Vagina (tissue), 2 donors: Measurements from ENCODE around the gene AKR1B1. TPM values are rescaled to one million over a fixed set of nuclear protein-coding genes. Genes with fewer than 3 reads are reported as not detected.

Source experiments
- DNase-seq, 2 donors: peaks; one replicate each; pipeline ENCODE4 v3.0.0-alpha.2; 2017; ENCODE audit errors: extremely low spot score in 2 of 2
- H3K27ac ChIP-seq: fragments of 200-600 bp; sonication (generic); one replicate; pipeline ENCODE4 v1.5.1; 2019
- H3K27me3 ChIP-seq: fragments of 200-600 bp; sonication (generic); one replicate; pipeline ENCODE4 v1.5.1; 2019
- H3K36me3 ChIP-seq, 2 donors: fragments of 200-600 bp; sonication (generic); one replicate each; pipeline ENCODE4 v1.5.1; 2017 to 2019
- H3K4me1 ChIP-seq: fragments of 200-600 bp; sonication (generic); one replicate; pipeline ENCODE4 v1.5.1; 2019
- H3K4me3 ChIP-seq, 2 donors: fragments of 200-600 bp; sonication (generic); 1 replicate in 1 of 2; 2 replicates in 1 of 2; pipeline ENCODE4 v1.5.1; 2016 to 2019
- H3K9me3 ChIP-seq: fragments of 200-600 bp; sonication (generic); one replicate; pipeline ENCODE4 v1.5.1; 2019
- CTCF ChIP-seq, 3 experiments: fragments of 450-650 bp in 2 of 3; fragments of 200-600 bp in 1 of 3; sonication (generic) in 1 of 3; IDR thresholded peaks; one replicate each; pipeline ENCODE4 v1.5.1; 2017 to 2019; ENCODE audit warnings: antibody characterized with exemption in 3 of 3, mild to moderate bottlenecking in 2 of 3, moderate library complexity in 2 of 3
- POLR2A ChIP-seq, 2 donors: fragments of 450-650 bp; IDR thresholded peaks; one replicate each; pipeline ENCODE4 v1.6.1; 2017; ENCODE audit warnings: antibody characterized with exemption in 2 of 2, mild to moderate bottlenecking in 2 of 2, moderate library complexity in 2 of 2
- POLR2AphosphoS5 ChIP-seq, 2 donors: sonication (generic); formaldehyde crosslinking; IDR thresholded peaks; one replicate each; pipeline ENCODE4 v1.9.0; 2017; ENCODE audit warnings: antibody characterized with exemption in 2 of 2, mild to moderate bottlenecking in 2 of 2, low read depth in 1 of 2; ENCODE audit not compliant: insufficient read depth in 1 of 2
- intact Hi-C: fragments of 100-400 bp; cut with DNase I; formaldehyde crosslinking; loops from one replicate; pipeline ENCODE4 v1.15.1; 2023
- total RNA-seq: library from RNA; depleted of rRNA; stranded (reverse); fragments of >200 nt; gene quantifications from one replicate; pipeline ENCODE4 v1.2.3, GENCODE V29; 2016

AKR1B1 gene
- total RNA-seq, 1 donor from 2014 or later: 79.1 TPM

- no peak overlapping the region for H3K27ac ChIP-seq
- no peaks in the 10 kb centered on the region for H3K9me3 ChIP-seq
- H3K4me3 ChIP-seq: no peak overlapping the region
- no peak for TF ChIP-seq POLR2A (IDR thresholded peaks at IDR 0.05)
- TF ChIP-seq CTCF (IDR thresholded peaks at IDR 0.05): no peak
- no peak for TF ChIP-seq POLR2AphosphoS5 (IDR thresholded peaks at IDR 0.05; ENCODE audit: insufficient read depth in 1 of 2, low read depth in 1 of 2)
- intact Hi-C loops: no loop called here
- no peaks in the 10 kb centered on the region for H3K4me1 ChIP-seq
- DNase-seq: no peak
- H3K27me3 ChIP-seq: no peaks in the 10 kb centered on the region
- no peaks in the 10 kb centered on the region for H3K36me3 ChIP-seq
Measured at GRCh38 chr7:134415700-134416099, 43.2 kb downstream of the AKR1B1 start.

- no peaks in the 10 kb centered on the region for H3K4me1 ChIP-seq
- TF ChIP-seq POLR2AphosphoS5 (IDR thresholded peaks at IDR 0.05; ENCODE audit: insufficient read depth in 1 of 2, low read depth in 1 of 2) (no peak), CTCF (IDR thresholded peaks at IDR 0.05) (no peak), POLR2A (IDR thresholded peaks at IDR 0.05) (no peak)
- H3K27ac ChIP-seq: no peak overlapping the region
- peak in 1 of 2 donors; percentile 67 for DNase-seq
- no peaks in the 10 kb centered on the region for H3K27me3 ChIP-seq
- intact Hi-C loops: no loop called here
- no peaks in the 10 kb centered on the region for H3K9me3 ChIP-seq
- no peaks in the 10 kb centered on the region for H3K36me3 ChIP-seq
- no peak overlapping the region for H3K4me3 ChIP-seq
Measured at GRCh38 chr7:134414109-134414508, 44.8 kb downstream of the AKR1B1 start.

GRCh38 chr7:134407311-134407710 is 51.6 kb downstream of the AKR1B1 start:
- intact Hi-C loops: no loop called here
- no peaks in the 10 kb centered on the region for H3K36me3 ChIP-seq
- DNase-seq: no peak
- H3K4me1 ChIP-seq: no peaks in the 10 kb centered on the region
- H3K27me3 ChIP-seq: no peaks in the 10 kb centered on the region
- H3K4me3 ChIP-seq: no peak overlapping the region
- no peak for TF ChIP-seq POLR2A (IDR thresholded peaks at IDR 0.05)
- TF ChIP-seq POLR2AphosphoS5 (IDR thresholded peaks at IDR 0.05; ENCODE audit: insufficient read depth in 1 of 2, low read depth in 1 of 2): no peak
- no peak for TF ChIP-seq CTCF (IDR thresholded peaks at IDR 0.05)
- no peak overlapping the region for H3K27ac ChIP-seq
- H3K9me3 ChIP-seq: no peaks in the 10 kb centered on the region

- DNase-seq: no peak
- H3K36me3 ChIP-seq: no peaks in the 10 kb centered on the region
- no peak for TF ChIP-seq POLR2A (IDR thresholded peaks at IDR 0.05)
- TF ChIP-seq POLR2AphosphoS5 (IDR thresholded peaks at IDR 0.05; ENCODE audit: insufficient read depth in 1 of 2, low read depth in 1 of 2): no peak
- no peak for TF ChIP-seq CTCF (IDR thresholded peaks at IDR 0.05)
- H3K27me3 ChIP-seq: no peaks in the 10 kb centered on the region
- intact Hi-C loops: no loop called here
- H3K4me3 ChIP-seq: no peak overlapping the region
- H3K27ac ChIP-seq: no peak overlapping the region
- no peaks in the 10 kb centered on the region for H3K4me1 ChIP-seq
- H3K9me3 ChIP-seq: no peaks in the 10 kb centered on the region
Measured at GRCh38 chr7:134406431-134406830, 52.5 kb downstream of the AKR1B1 start.

GRCh38 chr7:134405299-134405698 is 53.6 kb downstream of the AKR1B1 start:
- Histone ChIP-seq H3K27me3 (no peaks in the 10 kb centered on the region), H3K4me1 (no peaks in the 10 kb centered on the region), H3K9me3 (no peaks in the 10 kb centered on the region), H3K27ac (no peak overlapping the region), H3K36me3 (no peaks in the 10 kb centered on the region), H3K4me3 (no peak overlapping the region)
- intact Hi-C loops: no loop called here
- no peak for DNase-seq
- TF ChIP-seq CTCF (IDR thresholded peaks at IDR 0.05) (no peak), POLR2A (IDR thresholded peaks at IDR 0.05) (no peak), POLR2AphosphoS5 (IDR thresholded peaks at IDR 0.05; ENCODE audit: insufficient read depth in 1 of 2, low read depth in 1 of 2) (no peak)
